ENCODE results near the gene SMURF1. TPM values are rescaled to one million over a fixed set of nuclear protein-coding genes. Genes with fewer than 3 reads are reported as not detected.

Gene SMURF1
- total RNA-seq, 1 donor from 2014 or later = 44.7 TPM

GRCh38 chr7:99012722-99013121 lies 131.2 kb downstream of the SMURF1 start:
- H3K27ac Mint-ChIP-seq (ENCODE audit: unreplicated experiment) = no peak overlapping the region
- no peak overlapping the region for H3K9ac ChIP-seq (ENCODE audit: low read length)
- H3K27me3 Mint-ChIP-seq (ENCODE audit: low read depth, unreplicated experiment) = no peaks in the 10 kb centered on the region
- TF ChIP-seq EZH2 (IDR thresholded peaks at IDR 0.05; ENCODE audit: insufficient read depth, low read length) = no peak
- no peak for TF ChIP-seq CTCF (IDR thresholded peaks at IDR 0.05; ENCODE audit: insufficient read depth, low read depth, low read length)
- no peaks in the 10 kb centered on the region for H3K9me3 Mint-ChIP-seq (ENCODE audit: unreplicated experiment)
- no peaks in the 10 kb centered on the region for H3K4me1 Mint-ChIP-seq (ENCODE audit: low read depth, unreplicated experiment)
- H3K79me2 ChIP-seq (ENCODE audit: insufficient read depth, low read length) = peaks cover 4% of the 10 kb centered on the region
- FAIRE-seq (no peak), DNase-seq (ENCODE audit: low read depth) (no peak)
- peaks cover 22% of the 10 kb centered on the region for H4K20me1 ChIP-seq (ENCODE audit: insufficient read depth, low read length)
- H3K4me1 ChIP-seq (ENCODE audit: insufficient read depth, low read length) = no peaks in the 10 kb centered on the region
- peaks cover 41% of the 10 kb centered on the region for H3K36me3 Mint-ChIP-seq (ENCODE audit: low read depth, unreplicated experiment)
- no peak overlapping the region for H2AFZ ChIP-seq (ENCODE audit: low read depth, low read length)
- H3K4me2 ChIP-seq (ENCODE audit: low read length) = no peak overlapping the region
- no peaks in the 10 kb centered on the region for H3K9me3 ChIP-seq (ENCODE audit: insufficient read depth, low read depth, low read length)
- no peak overlapping the region for H3K27ac ChIP-seq (ENCODE audit: low read depth, low read length)
- no peak overlapping the region for H3K4me3 ChIP-seq (ENCODE audit: insufficient read depth, low read depth, low read length)
- H3K36me3 ChIP-seq (ENCODE audit: insufficient read depth, low read length) = peaks cover 45% of the 10 kb centered on the region
- H3K27me3 ChIP-seq (ENCODE audit: insufficient read depth, low read length) = no peaks in the 10 kb centered on the region
- no peak overlapping the region for H3K4me3 Mint-ChIP-seq (ENCODE audit: unreplicated experiment)

- Histone ChIP-seq H3K4me3 (ENCODE audit: insufficient read depth, low read depth, low read length) (no peak overlapping the region), H3K4me1 (ENCODE audit: insufficient read depth, low read length) (no peaks in the 10 kb centered on the region), H3K79me2 (ENCODE audit: insufficient read depth, low read length) (no peaks in the 10 kb centered on the region), H3K9ac (ENCODE audit: low read length) (no peak overlapping the region), H3K4me2 (ENCODE audit: low read length) (no peak overlapping the region), H2AFZ (ENCODE audit: low read depth, low read length) (no peak overlapping the region), H3K9me3 (ENCODE audit: insufficient read depth, low read depth, low read length) (no peaks in the 10 kb centered on the region), H3K27me3 (ENCODE audit: insufficient read depth, low read length) (no peaks in the 10 kb centered on the region), H3K27ac (ENCODE audit: low read depth, low read length) (no peak overlapping the region), H4K20me1 (ENCODE audit: insufficient read depth, low read length) (peaks cover 21% of the 10 kb centered on the region), H3K36me3 (ENCODE audit: insufficient read depth, low read length) (peaks cover 45% of the 10 kb centered on the region)
- no peak for FAIRE-seq
- Mint-ChIP-seq H3K36me3 (ENCODE audit: low read depth, unreplicated experiment) (peaks cover 43% of the 10 kb centered on the region), H3K4me1 (ENCODE audit: low read depth, unreplicated experiment) (no peaks in the 10 kb centered on the region), H3K27me3 (ENCODE audit: low read depth, unreplicated experiment) (no peaks in the 10 kb centered on the region), H3K9me3 (ENCODE audit: unreplicated experiment) (no peaks in the 10 kb centered on the region), H3K27ac (ENCODE audit: unreplicated experiment) (no peak overlapping the region), H3K4me3 (ENCODE audit: unreplicated experiment) (no peak overlapping the region)
- no peak for DNase-seq (ENCODE audit: low read depth)
- TF ChIP-seq CTCF (IDR thresholded peaks at IDR 0.05; ENCODE audit: insufficient read depth, low read depth, low read length) = no peak
- TF ChIP-seq EZH2 (IDR thresholded peaks at IDR 0.05; ENCODE audit: insufficient read depth, low read length) = no peak
Observed at GRCh38 chr7:99011706-99012404, 132.1 kb downstream of the SMURF1 start.

GRCh38 chr7:99011341-99011705 lies 132.6 kb downstream of the SMURF1 start:
- FAIRE-seq = no peak

More at GRCh38 chr7:99011341-99011705, 132.6 kb downstream of the SMURF1 start:
- Histone ChIP-seq H3K4me2 (ENCODE audit: low read length) (no peak overlapping the region), H3K27me3 (ENCODE audit: insufficient read depth, low read length) (no peaks in the 10 kb centered on the region), H3K79me2 (ENCODE audit: insufficient read depth, low read length) (no peaks in the 10 kb centered on the region), H3K9ac (ENCODE audit: low read length) (no peak overlapping the region), H2AFZ (ENCODE audit: low read depth, low read length) (no peak overlapping the region), H3K4me3 (ENCODE audit: insufficient read depth, low read depth, low read length) (no peak overlapping the region), H4K20me1 (ENCODE audit: insufficient read depth, low read length) (peaks cover 16% of the 10 kb centered on the region), H3K36me3 (ENCODE audit: insufficient read depth, low read length) (peaks cover 45% of the 10 kb centered on the region), H3K9me3 (ENCODE audit: insufficient read depth, low read depth, low read length) (no peaks in the 10 kb centered on the region), H3K4me1 (ENCODE audit: insufficient read depth, low read length) (no peaks in the 10 kb centered on the region), H3K27ac (ENCODE audit: low read depth, low read length) (no peak overlapping the region)
- Mint-ChIP-seq H3K27me3 (ENCODE audit: low read depth, unreplicated experiment) (no peaks in the 10 kb centered on the region), H3K27ac (ENCODE audit: unreplicated experiment) (no peak overlapping the region), H3K4me1 (ENCODE audit: low read depth, unreplicated experiment) (no peaks in the 10 kb centered on the region), H3K4me3 (ENCODE audit: unreplicated experiment) (no peak overlapping the region), H3K9me3 (ENCODE audit: unreplicated experiment) (no peaks in the 10 kb centered on the region), H3K36me3 (ENCODE audit: low read depth, unreplicated experiment) (peaks cover 43% of the 10 kb centered on the region)
- TF ChIP-seq EZH2 (IDR thresholded peaks at IDR 0.05; ENCODE audit: insufficient read depth, low read length) (no peak), CTCF (IDR thresholded peaks at IDR 0.05; ENCODE audit: insufficient read depth, low read depth, low read length) (no peak)
- DNase-seq (ENCODE audit: low read depth) = no peak
